Gastrocnemius medialis (tissue), 4 donors: ENCODE data around the gene POLE. TPM values are rescaled to one million over a fixed set of nuclear protein-coding genes. Genes with fewer than 3 reads are reported as not detected.

ENCODE experiments used
- ATAC-seq, 2 donors: fragments of 150-250 bp; one replicate each; pipeline ENCODE4 v1.9.1; 2016
- DNase-seq, 2 donors: peaks; one replicate each; pipeline ENCODE4 v3.0.0-alpha.2; 2019
- H3K27ac ChIP-seq, 4 donors: fragments of 200-600 bp; sonication (generic); 1 replicate in 1 of 4; 2 replicates in 3 of 4; pipeline ENCODE4 v1.5.1; 2016 to 2018; ENCODE audit warnings: mild to moderate bottlenecking in 2 of 4, moderate library complexity in 1 of 4
- H3K27me3 ChIP-seq, 3 donors: fragments of 200-600 bp; sonication (generic) in 2 of 3; 1 replicate in 1 of 3; 2 replicates in 2 of 3; pipeline versions ENCODE4 v1.5.1 to v1.6.0; 2016 to 2019; ENCODE audit warnings: mild to moderate bottlenecking in 1 of 3, moderate library complexity in 1 of 3
- H3K36me3 ChIP-seq, 2 donors: fragments of 200-600 bp; sonication (generic) in 1 of 2; one replicate each; pipeline ENCODE4 v1.5.1; 2017 to 2018
- H3K4me1 ChIP-seq, 2 donors: fragments of 200-600 bp; sonication (generic) in 1 of 2; one replicate each; pipeline ENCODE4 v1.5.1; 2016 to 2017; ENCODE audit warnings: mild to moderate bottlenecking in 2 of 2
- H3K4me3 ChIP-seq, 4 donors: fragments of 200-600 bp; sonication (generic) in 3 of 4; 1 replicate in 1 of 4; 2 replicates in 3 of 4; pipeline ENCODE4 v1.5.1; 2016 to 2019; ENCODE audit warnings: mild to moderate bottlenecking in 2 of 4
- H3K9me3 ChIP-seq, 3 donors: fragments of 200-600 bp; sonication (generic) in 2 of 3; 1 replicate in 1 of 3; 2 replicates in 2 of 3; pipeline ENCODE4 v1.5.1; 2016 to 2019
- CTCF ChIP-seq, 5 experiments: fragments of 450-650 bp in 3 of 5; fragments of 200-600 bp in 2 of 5; sonication (generic) in 2 of 5; IDR thresholded peaks in 4 of 5; conservative IDR thresholded peaks in 1 of 5; 1 replicate in 4 of 5; 2 replicates in 1 of 5; pipeline ENCODE4 v1.5.1; 2016 to 2019; ENCODE audit warnings: antibody characterized with exemption in 5 of 5, mild to moderate bottlenecking in 3 of 5, moderate library complexity in 3 of 5
- POLR2A ChIP-seq, 2 donors: fragments of 450-650 bp; IDR thresholded peaks; one replicate each; pipeline ENCODE4 v1.6.1; 2017; ENCODE audit warnings: antibody characterized with exemption in 2 of 2, mild to moderate bottlenecking in 2 of 2, moderate library complexity in 2 of 2
- in situ Hi-C, 4 donors: fragments of 200-750 bp; cut with MboI; loops; one replicate each; pipeline versions ENCODE4 v1.15.0 to v1.8.0; 2017; ENCODE audit warnings: low sequenced_read_pairs in 4 of 4
- intact Hi-C: fragments of 100-400 bp; cut with DNase I; formaldehyde crosslinking; loops from one replicate; pipeline ENCODE4 v1.15.1; 2023; ENCODE audit warnings: low total_unique reads
- total RNA-seq, 4 donors: library from RNA; depleted of rRNA; stranded (reverse); fragments of >200 nt; gene quantifications; one replicate each; pipeline versions ENCODE4 v1.1.0 to v1.2.3, GENCODE V29; 2016

Gene POLE
- total RNA-seq, 4 donors from 2014 or later = 7.1 to 18.7 (median 11.1) TPM

GRCh38 chr12:132710405-132711079 is 23.4 kb upstream of the POLE start, which contains the start of gene PGAM5:
Gene PGAM5, plus strand, starts transcription at chr12:132710842. Its CDS starts 35 bp downstream, at chr12:132710877.
- TF ChIP-seq POLR2A (IDR thresholded peaks at IDR 0.05) = peak; percentile 79 to 86
- peak in 1 of 5 experiments; percentile 7 for TF ChIP-seq CTCF (IDR thresholded peaks at IDR 0.05 in 4 of 5, conservative IDR thresholded peaks at IDR 0.05 in 1 of 5)
- H3K27ac ChIP-seq = peak within 1 kb of the TSS; percentile 86 to 94 (median 90)
- in situ Hi-C loops (no loop called here), intact Hi-C loops (loop anchor here (1.0 to 5.0 kb wide), 2 partner anchors 23 to 52 kb away; partner anchors contain the start of genes ANKLE2, POLE and PXMP2)
- no peaks in the 10 kb centered on the region for H3K27me3 ChIP-seq
- peak; percentile 68 to 85 for DNase-seq
- H3K4me3 ChIP-seq = peak within 1 kb of the TSS; percentile 74 to 99 (median 89)
- ATAC-seq = peak; percentile 91 to 93
- no peaks in the 10 kb centered on the region for H3K9me3 ChIP-seq
- H3K36me3 ChIP-seq = peaks cover 0 to 5% of the 10 kb centered on the region in 2 donors
- peaks cover 16 to 18% of the 10 kb centered on the region in 2 donors for H3K4me1 ChIP-seq

DNA sequence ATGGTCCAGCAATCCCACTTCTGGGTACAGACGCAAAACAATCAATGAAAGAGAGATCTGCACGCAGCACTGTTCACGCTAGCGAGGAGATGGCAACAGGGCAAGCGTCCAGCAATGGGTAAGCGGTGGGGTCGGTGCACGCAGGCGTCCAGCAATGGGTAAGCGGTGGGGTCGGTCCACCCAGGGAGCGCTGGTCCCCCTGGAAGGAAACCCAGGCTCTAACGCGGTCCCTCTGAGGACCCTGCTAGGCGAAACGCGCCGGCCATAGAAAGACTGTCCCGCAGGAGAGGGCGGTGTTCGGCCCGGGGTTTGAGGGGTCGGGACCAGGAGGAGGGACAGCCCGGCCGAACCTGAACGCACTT is 22.9 kb upstream of the POLE start:
- TF ChIP-seq POLR2A (IDR thresholded peaks at IDR 0.05) (no peak), CTCF (IDR thresholded peaks at IDR 0.05 in 4 of 5, conservative IDR thresholded peaks at IDR 0.05 in 1 of 5) (no peak)
- DNase-seq = no peak
- intact Hi-C loops (loop anchor here (1.0 to 5.0 kb wide), 2 partner anchors 23 to 52 kb away; partner anchors contain the start of genes ANKLE2, POLE and PXMP2), in situ Hi-C loops (no loop called here)
- H3K36me3 ChIP-seq = peaks cover 0 to 4% of the 10 kb centered on the region in 2 donors
- H3K4me3 ChIP-seq = peak overlapping the region; percentile 74 to 99 (median 89)
- H3K27ac ChIP-seq = peak overlapping the region; percentile 86 to 94 (median 90)
- H3K9me3 ChIP-seq = no peaks in the 10 kb centered on the region
- H3K4me1 ChIP-seq = peaks cover 16 to 18% of the 10 kb centered on the region in 2 donors
- H3K27me3 ChIP-seq = no peaks in the 10 kb centered on the region
- peak; percentile 6 to 31 for ATAC-seq

- no peak for DNase-seq
- H3K27ac ChIP-seq = no peak overlapping the region
- ATAC-seq = no peak
- H3K4me3 ChIP-seq = no peak overlapping the region
- intact Hi-C loops = no loop called here
- in situ Hi-C loops = no loop called here
- TF ChIP-seq POLR2A (IDR thresholded peaks at IDR 0.05) = no peak
- no peak for TF ChIP-seq CTCF (IDR thresholded peaks at IDR 0.05 in 4 of 5, conservative IDR thresholded peaks at IDR 0.05 in 1 of 5)
- peaks cover 16 to 18% of the 10 kb centered on the region in 2 donors for H3K4me1 ChIP-seq
- peaks cover 0 to 12% of the 10 kb centered on the region in 2 donors for H3K36me3 ChIP-seq
- H3K27me3 ChIP-seq = no peaks in the 10 kb centered on the region
- H3K9me3 ChIP-seq = no peaks in the 10 kb centered on the region
Measured at GRCh38 chr12:132708150-132708549, 21.0 kb upstream of the POLE start.

- DNase-seq = no peak
- H3K4me1 ChIP-seq = peaks cover 12 to 17% of the 10 kb centered on the region in 2 donors
- no peaks in the 10 kb centered on the region for H3K27me3 ChIP-seq
- H3K27ac ChIP-seq = no peak overlapping the region
- H3K4me3 ChIP-seq = no peak overlapping the region
- H3K36me3 ChIP-seq = peaks cover 0 to 12% of the 10 kb centered on the region in 2 donors
- intact Hi-C loops = no loop called here
- TF ChIP-seq POLR2A (IDR thresholded peaks at IDR 0.05) = no peak
- no peak for TF ChIP-seq CTCF (IDR thresholded peaks at IDR 0.05 in 4 of 5, conservative IDR thresholded peaks at IDR 0.05 in 1 of 5)
- H3K9me3 ChIP-seq = no peaks in the 10 kb centered on the region
- in situ Hi-C loops = no loop called here
- no peak for ATAC-seq
Measured at GRCh38 chr12:132707241-132707640, 20.1 kb upstream of the POLE start.
